Measurements from ENCODE around the gene COL25A1. TPM values are rescaled to one million over a fixed set of nuclear protein-coding genes. Genes with fewer than 3 reads are reported as not detected.

The COL25A1 gene
- total RNA-seq, 1 donor from 2014 or later, result 0.04 TPM

DNA sequence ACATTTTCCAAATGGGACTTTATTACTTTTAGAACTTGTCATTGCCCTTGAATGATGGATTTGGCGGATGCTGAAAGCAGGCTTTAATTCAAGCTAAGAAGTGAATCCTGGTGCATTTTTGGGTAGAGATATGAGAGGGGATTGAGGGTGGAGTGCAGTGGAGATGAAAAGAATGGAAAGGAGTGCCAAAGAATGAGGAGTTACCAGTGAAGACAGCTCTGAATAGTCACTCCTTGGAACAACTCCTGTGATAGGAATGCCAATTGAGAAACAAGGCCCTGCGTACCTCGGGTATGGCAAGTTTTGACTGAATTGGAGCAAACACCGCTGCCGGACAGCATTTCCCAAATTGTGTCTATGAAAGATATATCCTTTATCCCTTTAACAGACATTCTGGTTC, 503.2 kb downstream of the COL25A1 start:
- no peak for ATAC-seq

- no peak for ATAC-seq
Measured at GRCh38 chr4:108796173-108796572, 506.3 kb downstream of the COL25A1 start.

- ATAC-seq, result no peak
Measured at GRCh38 chr4:108795733-108796132, 506.7 kb downstream of the COL25A1 start.

- no peak for ATAC-seq
Measured at GRCh38 chr4:108794136-108794535, 508.3 kb downstream of the COL25A1 start.

GRCh38 chr4:108793415-108793814, 509.0 kb downstream of the COL25A1 start:
- no peak for ATAC-seq

DNA sequence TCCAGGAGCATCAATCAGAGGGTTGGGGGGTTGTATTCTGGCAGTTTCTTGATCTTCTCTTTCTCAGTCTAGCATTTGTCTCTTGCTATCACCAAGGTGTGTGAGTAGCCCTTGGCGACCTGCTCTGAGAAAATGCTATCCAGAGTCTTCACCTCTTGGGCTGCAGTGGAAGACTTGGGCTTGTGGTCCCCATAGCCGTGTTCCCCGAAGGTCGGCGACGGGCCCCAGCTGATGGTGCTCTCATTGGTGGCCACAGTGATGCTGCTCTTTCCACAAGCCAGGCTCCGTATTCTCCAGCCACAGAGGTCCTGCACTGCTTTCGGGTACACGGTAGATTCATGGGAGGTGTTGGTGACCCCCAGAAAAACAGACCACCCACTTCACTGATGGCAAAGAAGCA, 513.7 kb downstream of the COL25A1 start:
- no peak for ATAC-seq

- ATAC-seq, result no peak
Measured at GRCh38 chr4:108787724-108788123, 514.7 kb downstream of the COL25A1 start.

- ATAC-seq, result no peak
Measured at GRCh38 chr4:108787106-108787505, 515.4 kb downstream of the COL25A1 start.

GRCh38 chr4:108786351-108786750, 516.1 kb downstream of the COL25A1 start:
- ATAC-seq, result no peak

DNA sequence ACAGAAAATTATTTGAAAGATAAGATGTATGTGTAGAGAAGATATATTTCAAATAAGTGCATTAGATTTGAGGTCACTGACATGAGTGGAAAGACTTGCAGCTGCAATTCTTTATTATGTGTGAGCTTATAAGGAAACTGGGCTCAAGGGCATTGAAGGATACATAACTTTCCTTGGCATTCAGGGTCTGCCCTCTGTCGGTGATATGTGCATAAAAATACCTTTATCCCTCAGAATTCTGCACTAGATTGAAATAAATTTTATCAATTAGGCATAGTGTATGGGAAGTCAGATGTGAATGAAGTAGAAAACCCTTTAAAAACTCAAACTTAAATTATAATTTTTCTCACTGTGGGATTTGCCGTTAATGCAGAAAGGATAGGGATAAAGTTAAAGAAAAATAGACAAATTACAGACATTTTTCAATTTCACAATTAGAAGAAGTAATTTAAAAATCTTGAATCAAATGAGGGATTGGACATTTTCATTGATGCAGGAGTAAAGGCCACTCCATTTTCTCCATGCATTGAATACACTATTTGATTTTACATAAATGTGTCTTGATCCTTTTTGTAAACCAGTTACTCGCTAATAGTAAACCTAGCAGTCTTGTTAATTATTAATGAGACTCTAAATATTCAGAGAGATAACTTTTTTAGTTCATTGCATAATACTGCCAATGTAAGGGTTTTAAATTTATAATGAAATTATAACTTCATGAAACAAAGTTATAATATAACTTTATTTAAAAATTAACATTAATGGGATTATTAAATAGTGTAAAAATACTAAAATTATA, 518.6 kb downstream of the COL25A1 start:
- no peak for ATAC-seq

- ATAC-seq, result no peak
Measured at GRCh38 chr4:108779958-108780357, 522.5 kb downstream of the COL25A1 start.

DNA sequence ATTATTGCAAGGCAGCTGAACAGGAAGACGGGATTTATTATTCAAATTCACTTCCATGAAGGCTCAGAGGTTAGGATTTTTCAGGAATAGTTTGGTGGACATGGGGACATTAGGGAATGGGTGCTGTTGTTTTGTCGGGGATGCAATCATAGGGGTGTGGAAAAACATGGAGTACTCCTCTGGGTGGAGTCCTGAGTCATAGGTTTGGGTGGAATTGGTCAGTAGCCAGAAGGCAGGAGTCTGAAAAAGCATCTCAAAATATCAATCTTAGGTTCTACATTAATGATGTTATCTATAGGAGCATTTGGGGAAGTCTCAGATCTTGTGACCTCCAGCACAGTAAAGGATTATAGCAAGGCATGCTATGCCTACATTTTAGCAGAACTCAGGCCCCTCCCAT, 525.1 kb downstream of the COL25A1 start:
- no peak for ATAC-seq

DNA sequence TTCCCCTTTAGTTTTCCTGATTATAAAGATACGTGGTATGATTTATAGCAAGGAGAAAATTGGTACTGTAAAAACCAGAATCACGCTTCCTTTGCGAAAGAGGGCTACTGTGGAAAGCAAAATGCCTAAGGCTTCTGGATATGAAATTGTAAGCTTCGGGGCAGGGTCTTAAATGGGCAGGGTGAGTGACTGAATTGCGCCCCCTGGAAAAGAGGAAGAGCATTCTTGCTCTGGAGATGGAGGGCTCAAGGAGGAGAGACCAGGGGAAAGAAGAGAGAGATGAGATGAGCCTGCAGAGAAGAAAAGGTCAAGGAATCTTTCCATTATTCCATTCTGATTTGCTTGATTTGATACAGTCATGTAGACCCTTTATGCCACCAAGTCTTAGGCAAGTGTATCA, 526.5 kb downstream of the COL25A1 start:
- no peak for ATAC-seq

- no peak for ATAC-seq
Measured at GRCh38 chr4:108774809-108775530, 527.5 kb downstream of the COL25A1 start.

- ATAC-seq, result no peak
Measured at GRCh38 chr4:108772402-108772801, 530.1 kb downstream of the COL25A1 start.

GRCh38 chr4:108766058-108766457, 536.4 kb downstream of the COL25A1 start:
- no peak for ATAC-seq

DNA sequence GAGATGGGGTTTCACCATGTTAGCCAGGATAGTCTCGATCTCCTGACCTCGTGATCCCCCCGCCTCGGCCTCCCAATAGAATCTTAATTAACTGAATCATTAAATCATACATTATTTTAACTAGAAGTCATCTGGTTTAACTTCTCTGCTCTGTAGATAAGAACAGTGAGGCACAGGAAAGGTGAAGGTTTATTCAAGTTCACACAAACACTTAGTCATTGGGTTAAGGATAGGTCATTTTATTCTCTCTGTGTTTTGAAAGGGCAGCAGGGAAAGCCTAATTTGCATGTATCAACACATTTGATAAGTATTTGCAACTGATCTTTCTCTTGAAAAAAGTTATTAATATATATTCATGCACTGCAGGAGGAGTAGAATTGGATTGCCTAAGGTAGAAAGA, 538.5 kb downstream of the COL25A1 start:
- ATAC-seq, result no peak

GRCh38 chr4:108763226-108763593, 539.2 kb downstream of the COL25A1 start:
- ATAC-seq, result no peak

DNA sequence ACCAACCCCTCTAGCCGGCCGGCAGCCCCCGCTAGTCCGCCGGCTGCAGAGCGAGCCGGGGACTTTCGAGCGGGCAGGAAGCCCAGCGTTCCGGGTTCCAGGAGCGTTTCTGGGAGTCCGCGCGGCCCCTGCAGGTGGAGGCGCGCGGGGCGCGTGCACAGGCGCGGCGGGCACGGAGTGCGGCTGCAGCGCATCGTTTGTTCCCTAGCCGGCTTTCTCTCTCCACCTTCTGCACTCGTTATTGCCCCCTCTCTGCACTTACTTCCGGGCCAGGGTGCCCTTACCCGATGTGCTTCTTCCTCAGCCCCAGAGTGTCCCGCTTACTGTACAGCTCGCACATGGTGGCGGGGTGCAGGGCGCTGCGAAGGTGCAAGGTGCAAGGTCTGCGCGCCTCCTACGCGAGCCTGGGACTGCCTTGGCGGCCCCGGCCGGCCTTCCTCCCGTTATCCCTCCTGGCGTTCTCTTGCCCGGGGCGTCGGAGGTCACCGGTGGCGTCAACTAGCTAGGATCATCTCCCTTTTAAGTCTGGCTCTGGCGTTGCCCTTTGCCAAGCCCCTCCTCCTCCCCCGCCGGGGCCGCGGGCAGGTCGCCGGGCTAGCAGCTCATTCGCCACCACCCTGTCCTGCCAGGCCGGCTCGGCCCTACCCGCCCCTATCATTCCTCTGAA, 539.8 kb downstream of the COL25A1 start, which contains the start of gene ETNPPL:
Gene ETNPPL, minus strand, starts transcription at position 495 of the 667 bp plus-strand sequence. Its CDS starts 155 bp downstream, at position 340.
- ATAC-seq, result peak; percentile 35

All from esophagus mucosa (tissue), 1 donor.